SU-DHL-6 (cell line): ENCODE measurements around the gene CDKN2B.

ENCODE experiments used
- EZH2phosphoT487 ChIP-seq: fragments of 200-600 bp; sonication (generic), shearing (Covaris generic); conservative IDR thresholded peaks from 2 replicates; pipeline ENCODE4 v1.6.1; 2018; ENCODE audit warnings: mild to moderate bottlenecking, antibody characterized with exemption, low read length, moderate library complexity, mixed read lengths
- TF ChIP-seq, protein P1 (sequence below): fragments of 200-600 bp; sonication (generic); IDR thresholded peaks from one replicate; pipeline ENCODE4 v1.5.1; 2017; ENCODE audit warnings: antibody characterized with exemption, mild to moderate bottlenecking, low read length, moderate library complexity; ENCODE audit not compliant: insufficient read depth, poor library complexity, severe bottlenecking

DNA sequence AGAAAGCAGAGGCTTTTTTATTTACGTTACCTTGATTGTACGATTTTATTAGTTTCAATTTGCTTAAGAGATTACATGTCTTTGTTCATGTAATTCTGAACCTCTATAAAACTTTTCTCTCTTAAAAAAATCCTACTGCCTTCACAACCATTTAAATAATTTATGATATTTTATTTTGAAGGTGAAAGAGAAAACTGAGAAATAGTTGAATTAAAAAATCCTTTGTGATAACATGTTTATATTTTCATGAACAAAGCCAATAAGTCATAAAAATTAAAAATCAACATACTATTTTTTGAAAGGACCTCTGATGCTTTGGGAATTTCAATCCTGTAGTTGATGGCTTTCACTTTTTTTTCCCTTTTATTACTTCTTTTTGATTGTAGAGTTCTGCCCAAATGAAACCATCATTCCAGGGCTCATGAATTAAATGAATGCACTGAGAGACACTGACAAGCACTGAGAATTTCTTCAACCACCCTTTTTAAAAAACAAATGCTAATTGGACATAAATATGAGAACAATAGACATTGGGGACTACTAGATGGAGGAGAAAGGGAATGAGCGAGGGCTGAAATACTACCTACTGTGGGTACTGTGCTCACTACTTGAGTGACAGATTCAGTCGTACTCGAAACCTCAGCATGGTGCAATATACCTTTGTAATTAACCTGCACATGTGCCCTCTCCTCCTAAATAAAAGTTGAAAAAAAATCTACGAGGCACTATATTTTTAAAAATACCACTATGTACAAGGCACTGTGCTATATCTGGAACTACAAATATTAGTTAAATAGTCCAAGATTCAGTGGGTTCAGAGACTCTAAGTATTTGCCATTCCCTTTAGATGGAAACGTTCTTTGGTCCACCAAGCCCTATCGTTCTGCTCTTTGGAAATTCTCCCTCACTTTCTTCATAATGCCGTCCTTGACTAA, 20.8 kb downstream of the CDKN2B start:
- TF ChIP-seq, protein P1, sequence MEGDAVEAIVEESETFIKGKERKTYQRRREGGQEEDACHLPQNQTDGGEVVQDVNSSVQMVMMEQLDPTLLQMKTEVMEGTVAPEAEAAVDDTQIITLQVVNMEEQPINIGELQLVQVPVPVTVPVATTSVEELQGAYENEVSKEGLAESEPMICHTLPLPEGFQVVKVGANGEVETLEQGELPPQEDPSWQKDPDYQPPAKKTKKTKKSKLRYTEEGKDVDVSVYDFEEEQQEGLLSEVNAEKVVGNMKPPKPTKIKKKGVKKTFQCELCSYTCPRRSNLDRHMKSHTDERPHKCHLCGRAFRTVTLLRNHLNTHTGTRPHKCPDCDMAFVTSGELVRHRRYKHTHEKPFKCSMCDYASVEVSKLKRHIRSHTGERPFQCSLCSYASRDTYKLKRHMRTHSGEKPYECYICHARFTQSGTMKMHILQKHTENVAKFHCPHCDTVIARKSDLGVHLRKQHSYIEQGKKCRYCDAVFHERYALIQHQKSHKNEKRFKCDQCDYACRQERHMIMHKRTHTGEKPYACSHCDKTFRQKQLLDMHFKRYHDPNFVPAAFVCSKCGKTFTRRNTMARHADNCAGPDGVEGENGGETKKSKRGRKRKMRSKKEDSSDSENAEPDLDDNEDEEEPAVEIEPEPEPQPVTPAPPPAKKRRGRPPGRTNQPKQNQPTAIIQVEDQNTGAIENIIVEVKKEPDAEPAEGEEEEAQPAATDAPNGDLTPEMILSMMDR: no peak
- TF ChIP-seq EZH2phosphoT487: no peak
